ENCODE data around the gene TSC2. TPM values are rescaled to one million over a fixed set of nuclear protein-coding genes. Genes with fewer than 3 reads are reported as not detected.
A peak's percentile ranks its signal among the peaks of the same experiment; 100 is the strongest.

The TSC2 gene
- total RNA-seq, 1 donor from 2014 or later = 23.6 TPM

DNA sequence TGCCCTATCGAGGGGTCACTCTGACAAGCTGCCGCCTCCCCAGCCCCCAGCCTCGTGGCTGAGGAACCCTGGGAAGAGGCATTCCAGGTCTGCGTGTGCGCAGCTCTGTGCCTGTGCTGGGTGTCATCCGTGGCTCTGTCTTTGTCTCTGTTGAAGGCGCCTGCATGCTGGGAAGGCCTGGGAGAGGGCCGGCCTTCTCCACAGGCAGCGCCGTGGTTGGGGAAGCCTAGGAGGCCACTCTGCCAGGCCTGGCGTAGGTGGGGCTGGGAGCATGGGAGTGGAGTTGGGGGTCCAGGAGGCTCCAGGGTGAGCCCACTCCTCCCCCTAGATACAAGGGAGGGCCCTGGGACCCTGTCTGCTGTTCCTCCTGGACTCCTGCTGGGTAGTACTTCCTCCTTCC is 17.7 kb upstream of the TSC2 start:
- DNase-seq (ENCODE audit: low read depth in 2 of 2) = no peak

DNA sequence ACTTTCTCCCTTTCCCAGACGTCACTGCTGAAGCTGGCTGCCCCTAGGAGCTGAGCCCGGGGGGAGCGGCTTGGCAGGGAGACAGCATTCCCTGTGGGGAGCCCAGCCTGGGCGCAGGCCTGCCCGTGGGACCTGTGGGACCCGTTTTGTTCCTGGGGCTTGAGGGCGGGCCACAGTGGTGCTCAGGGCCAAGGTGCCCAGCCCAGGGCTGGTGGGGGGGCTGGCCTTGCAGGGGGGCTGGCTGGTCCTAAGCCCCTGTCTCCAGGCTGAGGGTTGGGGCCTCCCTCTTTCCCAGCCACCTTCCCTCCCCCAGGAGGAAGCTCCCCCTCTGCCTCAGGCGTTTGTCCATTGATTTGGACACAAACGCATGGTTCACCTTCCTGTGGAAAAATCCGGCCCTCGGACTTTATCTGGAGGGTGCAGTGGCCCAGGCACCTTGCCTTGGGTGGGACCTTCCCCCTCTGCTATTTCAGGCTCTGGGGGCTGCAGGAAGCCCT is 16.7 kb upstream of the TSC2 start:
- DNase-seq (ENCODE audit: low read depth in 2 of 2) = peak in 1 of 2 donors; percentile 64

DNA sequence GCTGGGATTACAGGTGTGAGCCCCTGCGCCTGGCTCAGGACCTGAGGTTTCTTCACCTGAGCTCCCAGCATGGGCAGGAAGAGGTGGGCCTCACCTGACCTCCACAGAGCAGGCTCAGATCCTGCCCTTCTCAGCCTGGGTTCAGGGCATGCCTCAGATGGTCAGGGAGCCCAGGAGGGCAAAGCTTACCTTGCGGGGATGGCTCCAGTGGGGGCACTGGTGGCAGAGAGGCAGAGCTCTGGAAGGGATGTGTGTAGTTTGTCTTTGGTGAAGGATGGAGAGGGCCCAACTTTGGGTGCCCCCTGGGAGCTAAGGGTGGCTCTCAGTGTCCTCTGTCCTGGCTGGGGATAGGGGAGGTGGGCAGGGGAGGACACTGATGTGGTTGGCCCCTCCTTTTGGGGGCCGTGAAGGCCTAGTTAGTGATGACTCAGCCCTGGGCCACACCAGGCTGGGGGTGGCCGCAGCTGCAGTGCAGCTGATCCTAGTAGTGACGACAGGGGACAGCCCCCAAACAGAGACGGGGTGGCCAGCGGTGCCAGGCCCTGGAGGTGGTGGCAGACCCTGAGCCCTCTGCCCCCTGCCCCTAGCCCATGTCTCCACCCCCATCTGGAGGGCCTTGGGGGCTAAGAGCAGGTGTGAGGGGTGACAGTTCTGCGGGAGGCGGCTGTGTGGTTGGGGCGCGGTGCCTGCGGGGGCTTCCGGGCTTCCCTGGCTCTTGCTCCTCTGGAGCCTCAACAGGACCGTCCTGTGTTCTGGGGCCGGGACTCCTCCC is 15.3 kb upstream of the TSC2 start:
- DNase-seq (ENCODE audit: low read depth in 2 of 2) = peak in 1 of 2 donors; percentile 56

DNA sequence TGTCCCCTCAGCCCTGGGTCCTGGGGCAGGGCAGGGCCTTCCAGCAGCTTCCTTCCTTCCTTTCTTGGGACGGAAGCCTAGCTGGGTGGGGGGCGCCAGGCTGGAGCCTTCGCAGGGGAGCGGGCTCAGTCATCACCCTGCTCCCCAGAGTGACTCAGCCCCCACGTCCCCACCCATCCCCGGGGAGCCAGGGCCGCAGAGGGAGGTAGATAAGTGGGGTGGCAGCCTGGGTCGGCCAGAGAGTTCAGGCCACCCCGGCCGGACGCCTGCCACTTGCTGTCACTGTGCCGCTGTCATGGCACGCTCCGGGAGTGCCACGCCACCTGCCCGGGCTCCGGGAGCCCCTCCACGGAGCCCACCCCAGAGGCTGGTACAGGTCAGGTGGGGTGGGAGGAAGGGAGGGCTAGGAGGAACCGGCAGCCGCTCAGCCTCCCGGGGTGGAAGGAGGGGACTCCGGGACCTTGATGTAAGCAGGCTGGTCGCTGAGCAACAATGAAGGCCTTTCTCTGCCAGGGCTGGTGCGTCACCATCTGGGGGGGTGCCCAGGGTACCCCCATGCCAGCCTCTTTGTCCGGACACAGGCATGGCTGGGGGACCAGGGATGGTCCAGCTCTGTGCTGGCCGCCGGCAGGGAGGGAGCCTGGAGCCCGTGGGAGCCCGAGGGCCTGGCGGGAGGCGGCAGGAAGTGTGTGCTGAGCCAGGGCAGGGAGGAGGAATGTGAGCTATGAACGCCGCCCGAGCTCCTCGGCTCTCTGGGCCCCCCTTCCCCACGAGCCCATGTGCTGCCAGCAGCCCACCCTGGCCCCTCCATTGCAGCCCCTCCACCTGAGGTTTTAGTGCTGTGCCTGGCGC is 14.5 kb upstream of the TSC2 start:
- DNase-seq (ENCODE audit: low read depth in 2 of 2) = peak in 1 of 2 donors; percentile 72

DNA sequence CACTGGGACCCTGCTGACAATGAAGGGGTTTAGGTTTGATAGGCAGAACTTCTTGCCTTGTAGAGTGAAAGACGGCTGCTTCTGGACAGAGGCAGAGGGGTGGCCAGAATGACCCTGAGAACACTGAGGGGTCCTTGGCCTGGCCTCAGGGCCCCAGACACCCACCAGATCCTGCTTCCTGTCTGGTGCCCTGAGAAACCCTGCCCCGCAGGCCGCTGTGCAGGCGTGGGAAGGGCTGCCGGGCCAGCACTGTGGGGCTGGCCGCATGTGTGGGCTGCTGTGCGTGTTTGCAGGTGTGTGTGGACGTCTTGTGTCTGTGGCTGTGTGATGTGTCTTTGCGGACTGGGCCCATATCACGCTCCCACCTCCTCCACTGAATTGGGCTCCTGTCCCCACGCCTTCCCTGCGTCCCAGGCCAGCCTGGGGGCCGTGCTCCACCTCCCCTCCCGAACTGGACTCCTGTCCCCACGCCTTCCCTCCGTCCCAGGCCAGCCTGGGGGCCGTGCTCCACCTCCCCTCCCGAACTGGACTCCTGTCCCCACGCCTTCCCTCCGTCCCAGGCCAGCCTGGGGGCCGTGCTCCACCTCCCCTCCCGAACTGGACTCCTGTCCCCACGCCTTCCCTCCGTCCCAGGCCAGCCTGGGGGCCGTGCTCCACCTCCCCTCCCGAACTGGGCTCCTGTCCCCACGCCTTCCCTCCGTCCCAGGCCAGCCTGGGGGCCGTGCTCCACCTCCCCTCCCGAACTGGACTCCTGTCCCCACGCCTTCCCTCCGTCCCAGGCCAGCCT is 13.7 kb upstream of the TSC2 start:
- DNase-seq (ENCODE audit: low read depth in 2 of 2) = peak in 1 of 2 donors; percentile 36

DNA sequence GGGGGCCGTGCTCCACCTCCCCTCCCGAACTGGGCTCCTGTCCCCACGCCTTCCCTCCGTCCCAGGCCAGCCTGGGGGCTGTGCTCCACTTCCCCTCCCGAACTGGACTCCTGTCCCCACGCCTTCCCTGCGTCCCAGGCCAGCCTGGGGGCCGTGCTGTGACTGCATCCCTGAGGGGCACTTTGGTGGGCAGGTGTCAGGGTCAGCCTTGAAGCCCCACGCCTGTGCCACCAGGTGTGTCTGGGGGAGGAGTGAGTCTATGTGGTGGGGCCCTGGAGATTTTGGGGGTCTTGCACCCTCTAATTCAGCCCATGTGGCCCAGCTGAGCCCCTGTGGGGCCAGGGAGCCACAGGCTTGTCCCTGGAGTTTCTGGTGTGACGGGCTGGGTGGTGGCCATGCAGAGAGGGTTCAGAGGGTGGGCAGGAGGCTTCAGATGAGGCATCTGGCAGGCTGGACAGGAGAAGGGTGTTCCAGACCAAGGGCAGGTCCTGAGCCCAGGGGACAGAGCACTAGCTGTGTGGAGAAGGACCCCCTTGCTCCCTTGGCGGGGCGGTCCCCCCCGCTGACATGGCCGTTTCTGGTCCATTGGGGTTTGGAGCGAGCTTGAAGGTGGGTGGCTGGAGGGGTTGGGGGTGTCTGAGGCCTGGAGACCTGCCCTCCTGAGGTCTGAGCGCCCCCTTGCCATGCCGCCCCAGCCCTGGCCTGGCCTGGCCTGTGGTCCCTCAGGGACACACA is 12.9 kb upstream of the TSC2 start:
- no peak for DNase-seq (ENCODE audit: low read depth in 2 of 2)

DNA sequence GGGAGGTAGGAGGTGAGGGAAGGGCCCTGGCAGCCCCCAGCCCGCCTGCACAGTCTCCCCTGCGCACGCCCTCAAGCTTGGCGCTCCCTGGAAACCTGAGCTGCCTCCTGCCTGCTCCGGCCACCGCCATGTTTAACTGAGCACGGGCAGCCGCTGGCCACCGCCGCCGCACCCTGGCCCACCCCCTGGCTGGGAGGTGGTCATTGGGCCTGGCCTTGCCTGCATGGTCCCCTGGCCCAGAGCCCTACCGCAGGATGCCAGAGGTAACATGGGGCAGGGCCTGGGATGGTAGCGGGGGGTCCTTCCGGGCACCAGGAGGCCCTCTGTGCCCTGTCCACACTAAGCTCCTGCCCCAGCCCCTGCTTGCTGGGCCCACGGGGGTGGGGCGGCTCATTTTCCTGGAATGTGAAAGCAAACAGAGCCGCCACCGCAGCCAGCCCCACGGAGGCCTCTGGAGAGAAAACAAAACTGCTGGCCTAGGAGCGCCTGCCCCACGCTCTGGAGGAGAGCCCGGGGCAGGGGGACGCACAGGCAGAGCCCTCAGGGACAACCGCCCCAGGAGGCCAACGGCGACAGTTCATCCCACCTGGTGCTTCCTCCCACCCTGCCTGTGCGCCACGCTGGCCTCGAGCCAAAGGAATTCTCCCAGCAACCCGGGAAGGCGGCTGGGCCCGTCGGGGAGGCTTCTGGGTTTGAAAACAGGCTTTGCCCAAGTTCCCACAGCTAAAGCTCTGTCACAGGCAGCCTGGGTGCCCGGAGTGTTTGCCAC is 12.2 kb upstream of the TSC2 start:
- DNase-seq (ENCODE audit: low read depth in 2 of 2) = peak in 1 of 2 donors; percentile 56

DNA sequence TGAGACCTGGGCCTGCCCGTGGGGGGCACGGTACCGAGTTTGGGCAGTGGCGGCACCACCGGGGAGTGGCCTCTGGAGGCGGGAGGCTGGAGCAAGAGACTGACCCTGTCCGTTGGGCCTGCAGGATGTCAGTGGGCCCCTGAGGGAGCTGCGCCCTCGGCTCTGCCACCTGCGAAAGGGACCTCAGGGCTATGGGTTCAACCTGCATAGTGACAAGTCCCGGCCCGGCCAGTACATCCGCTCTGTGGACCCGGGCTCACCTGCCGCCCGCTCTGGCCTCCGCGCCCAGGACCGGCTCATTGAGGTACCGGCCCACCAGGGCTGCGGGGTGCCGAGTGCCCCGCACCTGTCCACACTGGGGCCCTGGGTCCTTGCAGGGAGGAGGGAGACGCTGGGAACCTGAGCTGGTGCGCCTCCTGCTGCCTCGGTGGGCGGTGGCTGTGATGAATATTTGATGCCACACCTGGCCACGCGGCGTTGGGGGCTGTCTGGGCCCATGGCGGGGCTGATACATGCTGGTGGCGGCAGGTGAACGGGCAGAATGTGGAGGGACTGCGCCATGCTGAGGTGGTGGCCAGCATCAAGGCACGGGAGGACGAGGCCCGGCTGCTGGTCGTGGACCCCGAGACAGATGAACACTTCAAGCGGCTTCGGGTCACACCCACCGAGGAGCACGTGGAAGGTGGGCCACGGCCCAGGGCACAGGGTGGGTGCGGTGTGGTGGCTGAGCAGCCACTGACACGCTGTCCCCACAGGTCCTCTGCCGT is 11.4 kb upstream of the TSC2 start:
- no peak for DNase-seq (ENCODE audit: low read depth in 2 of 2)

DNA sequence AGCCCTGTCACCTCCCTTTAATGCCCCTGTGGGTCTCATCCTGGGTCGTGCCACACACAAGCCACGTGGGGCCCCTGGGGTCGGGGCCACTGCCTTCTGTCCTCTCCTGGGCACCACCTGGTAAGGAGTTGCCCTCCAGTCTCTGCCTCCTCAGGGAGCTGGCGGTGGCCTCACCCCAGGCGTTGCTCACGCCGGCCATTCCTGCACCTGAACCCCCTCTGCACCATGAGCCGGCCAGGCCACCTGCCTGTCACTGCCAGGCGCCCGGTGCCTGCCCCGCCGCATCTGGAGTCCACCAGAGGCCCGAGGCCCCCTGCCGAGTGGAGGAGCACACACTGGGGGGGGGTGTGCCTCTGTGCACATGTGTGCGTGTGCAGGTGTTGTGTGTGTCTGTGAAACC is 10.7 kb upstream of the TSC2 start:
- no peak for DNase-seq (ENCODE audit: low read depth in 2 of 2)

DNA sequence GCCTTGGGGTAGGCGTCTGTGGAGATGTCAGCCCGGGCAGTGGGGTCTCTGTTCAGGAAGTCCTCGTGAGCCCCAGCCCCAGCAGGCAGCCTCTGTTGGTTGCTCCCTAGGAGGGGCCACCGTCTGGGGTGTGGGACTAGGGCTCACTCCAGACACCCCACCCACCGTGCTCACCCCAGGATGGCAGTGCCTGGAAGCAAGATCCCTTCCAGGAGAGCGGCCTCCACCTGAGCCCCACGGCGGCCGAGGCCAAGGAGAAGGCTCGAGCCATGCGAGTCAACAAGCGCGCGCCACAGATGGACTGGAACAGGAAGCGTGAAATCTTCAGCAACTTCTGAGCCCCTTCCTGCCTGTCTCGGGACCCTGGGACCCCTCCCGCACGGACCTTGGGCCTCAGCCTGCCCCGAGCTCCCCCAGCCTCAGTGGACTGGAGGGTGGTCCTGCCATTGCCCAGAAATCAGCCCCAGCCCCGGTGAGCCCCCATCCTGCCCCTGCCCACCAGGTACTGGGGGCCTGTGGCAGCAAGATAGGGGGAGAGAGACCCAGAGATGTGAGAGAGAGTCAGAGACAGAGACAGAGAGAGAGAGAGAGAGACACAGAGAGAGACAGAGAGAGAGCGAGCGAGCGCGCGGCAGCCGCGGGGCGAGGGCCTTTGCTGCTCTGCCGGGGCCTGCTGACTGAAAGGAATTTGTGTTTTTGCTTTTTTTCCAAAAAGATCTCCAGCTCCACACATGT is 10.0 kb upstream of the TSC2 start:
- DNase-seq (ENCODE audit: low read depth in 2 of 2) = no peak

DNA sequence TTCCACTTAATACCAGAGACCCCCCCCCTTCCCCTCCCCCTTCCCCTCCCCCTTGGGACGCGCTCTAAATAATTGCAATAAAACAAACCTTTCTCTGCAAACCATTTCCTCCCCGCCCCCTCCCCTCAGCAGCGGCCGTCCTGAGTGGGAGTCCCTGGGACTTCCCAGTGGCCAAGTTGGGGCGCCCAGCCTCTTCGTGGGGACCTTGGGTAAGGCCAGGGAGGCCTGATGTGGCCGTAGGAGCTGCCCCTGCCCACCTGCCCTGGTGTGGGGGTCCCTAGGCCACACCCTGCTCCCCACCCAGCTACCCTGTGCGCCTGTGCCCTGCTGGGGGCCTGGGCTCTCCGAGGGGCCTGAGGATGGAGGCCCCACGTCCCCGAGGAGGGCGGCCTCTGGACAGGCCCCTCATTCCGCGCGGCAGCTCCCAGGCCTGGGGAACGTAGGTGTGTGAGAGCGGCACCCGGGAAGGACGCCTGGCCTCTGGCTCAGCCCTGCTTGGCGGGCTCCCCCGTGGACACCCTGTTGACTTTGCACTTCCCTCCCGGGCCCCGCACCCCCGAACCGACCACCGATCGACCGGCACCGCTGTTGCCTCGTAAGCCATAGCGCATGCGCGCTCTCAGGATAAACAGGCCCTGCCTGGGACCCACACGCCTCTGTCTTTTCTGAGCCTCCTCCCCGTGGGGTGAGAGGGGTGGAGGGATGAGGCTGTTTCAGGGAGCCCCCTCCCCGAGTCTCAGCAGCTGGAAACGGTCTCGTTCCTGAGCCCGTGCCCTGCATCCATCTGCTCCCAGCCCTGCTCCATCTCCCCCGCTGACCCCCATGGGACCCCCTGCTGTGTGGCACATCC is 9.2 kb upstream of the TSC2 start:
- no peak for DNase-seq (ENCODE audit: low read depth in 2 of 2)

DNA sequence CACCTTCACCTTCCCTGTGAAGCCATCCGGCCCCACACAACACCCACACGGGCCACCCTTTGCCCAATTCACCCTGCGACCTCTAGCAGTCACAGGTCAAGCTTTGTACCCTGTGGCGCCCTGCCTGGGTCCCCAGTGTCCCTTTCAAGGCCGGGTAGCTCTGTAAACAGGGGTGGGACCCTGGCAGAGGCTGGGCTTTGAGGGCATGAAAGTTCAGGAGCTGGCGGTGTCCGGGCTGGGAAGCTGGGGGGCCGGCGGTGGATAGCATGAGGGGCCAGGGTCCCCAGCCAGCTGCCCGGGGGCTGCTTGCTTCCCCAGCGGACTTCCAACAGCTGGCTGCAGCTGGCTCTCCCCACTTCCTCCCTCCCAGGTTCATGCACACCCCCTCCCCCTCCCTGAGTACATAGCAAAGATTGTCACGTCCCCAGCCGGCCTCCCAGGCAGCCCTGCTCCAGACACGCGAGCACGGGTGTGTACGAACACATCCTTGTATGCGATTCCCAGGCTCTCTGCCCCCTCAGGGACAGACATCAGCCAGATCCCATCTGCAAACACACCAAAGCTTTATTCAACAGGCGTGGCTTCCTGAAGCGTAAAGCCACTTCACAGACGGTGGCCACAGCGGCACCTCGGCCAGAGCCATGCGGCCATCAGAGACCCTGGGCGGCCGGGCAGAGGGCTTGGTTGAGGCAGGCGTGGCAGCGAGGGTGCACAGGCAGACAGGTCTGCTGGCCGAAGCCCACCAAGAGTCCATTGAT is 8.3 kb upstream of the TSC2 start:
- peak in 1 of 2 donors; percentile 40 for DNase-seq (ENCODE audit: low read depth in 2 of 2)

DNA sequence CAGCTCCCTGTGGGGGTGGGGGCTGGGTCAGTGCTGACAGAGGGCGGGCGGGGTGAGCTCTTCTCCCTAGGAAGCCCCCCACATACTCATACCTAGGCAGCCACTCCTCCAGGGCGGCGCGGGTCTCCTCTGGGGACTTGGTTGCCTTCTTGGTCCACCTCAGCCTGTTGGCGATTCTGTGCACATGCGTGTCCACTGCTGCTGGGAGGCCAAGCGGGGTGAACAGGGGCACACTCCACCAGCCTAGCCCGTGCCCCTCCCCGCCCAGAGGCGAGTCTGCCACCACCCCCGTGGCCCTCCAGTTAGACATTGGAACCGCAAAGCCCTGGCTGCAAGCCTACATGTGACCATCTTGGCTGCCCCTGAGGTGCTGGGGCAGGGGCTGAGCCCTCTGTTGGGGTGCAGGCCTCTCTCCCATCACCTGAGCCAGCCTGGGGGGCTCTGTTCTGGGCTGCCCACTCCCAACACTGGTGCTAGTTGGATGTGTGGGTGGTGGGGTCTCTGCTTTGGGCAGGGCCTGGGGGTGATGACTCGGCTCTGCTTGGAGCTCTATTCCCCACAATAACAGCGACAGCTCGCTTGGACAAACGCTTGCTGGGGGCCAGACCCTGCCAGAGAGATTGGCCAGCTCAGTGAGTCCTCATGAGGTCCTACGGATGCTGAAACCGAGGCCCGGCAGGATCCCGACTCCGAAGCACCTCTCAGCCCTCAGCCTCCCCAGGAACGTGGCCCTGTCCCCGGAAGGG is 7.6 kb upstream of the TSC2 start:
- no peak for DNase-seq (ENCODE audit: low read depth in 2 of 2)

DNA sequence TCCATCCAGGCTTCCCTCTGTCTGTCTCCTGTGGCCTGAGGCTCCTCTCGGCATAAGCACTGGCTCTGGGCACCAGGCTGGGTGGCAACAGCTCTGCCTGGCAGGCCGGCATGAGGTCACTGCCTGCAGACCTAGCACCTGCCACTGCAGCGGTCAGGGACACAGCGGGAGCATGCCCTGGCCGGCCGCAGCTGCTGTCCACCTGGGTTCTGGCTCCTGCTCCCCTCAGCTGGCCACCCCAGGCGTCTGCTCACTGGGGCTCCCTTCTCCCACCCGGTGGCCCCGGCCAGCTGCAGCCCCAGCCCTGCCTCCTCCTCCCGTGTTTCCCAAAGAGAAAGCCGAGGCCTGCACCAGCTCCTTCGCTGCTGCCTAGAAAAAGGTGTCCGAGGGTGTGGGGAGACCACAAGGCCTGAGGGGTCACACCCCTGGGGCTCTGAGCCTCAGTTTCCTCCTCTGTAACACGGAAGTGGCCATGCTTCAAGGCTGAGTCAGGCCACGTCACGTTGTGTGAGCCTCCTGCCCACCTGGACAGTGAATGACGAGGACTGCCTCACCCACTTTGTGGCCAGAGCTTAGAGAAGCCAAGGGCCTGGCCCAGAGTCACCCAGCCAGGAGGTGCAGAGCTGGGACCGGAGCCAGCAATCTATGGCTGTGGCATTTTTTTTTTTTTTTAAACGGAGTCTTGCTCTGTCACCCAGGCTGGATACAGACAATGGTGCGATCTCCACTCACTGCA is 6.8 kb upstream of the TSC2 start:
- DNase-seq (ENCODE audit: low read depth in 2 of 2) = no peak

DNA sequence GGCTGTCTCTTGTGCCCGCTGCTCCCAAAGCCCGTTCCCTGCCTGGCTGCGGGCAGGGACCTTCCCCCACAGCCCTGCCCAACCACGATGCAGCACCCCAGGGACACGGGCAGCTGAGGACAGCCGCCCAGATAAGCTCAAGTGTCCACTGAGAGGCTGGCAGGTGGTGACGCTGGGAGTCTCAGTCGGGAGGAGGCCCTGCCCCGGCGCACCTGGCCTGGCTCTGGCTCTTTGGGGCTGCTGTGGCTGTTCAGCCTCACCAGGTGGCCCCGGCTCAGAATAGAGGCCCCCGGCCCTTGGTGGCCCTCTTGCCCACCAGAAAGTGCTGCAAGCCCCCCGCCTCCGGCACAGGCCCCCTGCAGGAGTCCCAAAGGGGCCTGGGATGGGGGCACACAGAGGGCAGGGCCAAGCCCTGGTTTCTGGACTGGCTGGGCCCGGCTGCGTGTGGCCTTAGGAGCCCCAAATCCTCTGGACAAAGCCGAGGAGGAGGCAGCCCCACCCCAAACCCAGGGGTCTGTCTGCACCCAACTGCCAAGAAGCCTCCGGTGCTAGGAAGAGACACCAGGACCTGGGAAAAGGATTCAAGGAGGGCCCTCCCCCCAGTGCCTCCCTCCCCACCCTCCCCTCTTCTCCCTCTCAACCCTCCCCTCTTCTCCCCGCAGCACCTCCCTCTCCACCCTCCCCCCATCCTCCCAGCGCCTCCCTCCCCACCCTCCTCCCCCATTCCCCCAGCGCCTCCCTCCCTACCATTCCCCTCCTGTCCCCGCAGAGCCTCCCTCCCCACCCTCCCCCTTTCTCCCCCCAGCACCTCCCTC is 5.4 kb upstream of the TSC2 start:
- no peak for DNase-seq (ENCODE audit: low read depth in 2 of 2)

Measured in dermis microvascular lymphatic vessel endothelial cell (primary cell).